Activated T-cell treated with anti-CD3 and anti-CD28 coated beads for 4 hours (primary cell): ENCODE results near the gene RBMY1J.
"Not testable (repeated sequence)": the region's sequence is repeated elsewhere in the genome, so short reads cannot be mapped to it uniquely, and the experiment has no call there.

Experiments
- DNase-seq: peaks from one replicate; pipeline ENCODE4 v3.0.0-alpha.2; 2020

The RBMY1J gene

GRCh38 chrY:22403110-22403509 is at the start of gene RBMY1J:
Gene RBMY1J, plus strand, starts transcription at chrY:22403410. Its CDS starts 2,038 bp downstream, at chrY:22405448.
- DNase-seq = not testable (repeated sequence)

GRCh38 chrY:22367416-22367815 is 35.8 kb upstream of the RBMY1J start:
- DNase-seq = no peak

GRCh38 chrY:22370623-22371022 is 32.6 kb upstream of the RBMY1J start:
- no peak for DNase-seq

- no peak for DNase-seq
Measured at GRCh38 chrY:22373494-22373893, 29.7 kb upstream of the RBMY1J start.

- not testable (repeated sequence) for DNase-seq
Measured at GRCh38 chrY:22444718-22445396, 41.6 kb downstream of the RBMY1J start.

- DNase-seq = not testable (repeated sequence)
Measured at GRCh38 chrY:22455522-22455921, 52.3 kb downstream of the RBMY1J start.

GRCh38 chrY:22461962-22462361 is 58.8 kb downstream of the RBMY1J start:
- DNase-seq = not testable (repeated sequence)
